Stimulated activated CD8-positive, alpha-beta memory T cell treated with anti-CD3 and anti-CD28 coated beads, Interleukin-12 subunit alpha, Interleukin-12 subunit beta, amount 100 ng/mL, for 24 hours (primary cell): ENCODE measurements around the gene THRB.
"Not testable (repeated sequence)": the region's sequence is repeated elsewhere in the genome, so short reads cannot be mapped to it uniquely, and the experiment has no call there.

Experiments used
- DNase-seq: peaks from one replicate; pipeline ENCODE4 v3.0.0-alpha.2; 2020; ENCODE audit errors: extremely low read depth

THRB gene

DNA sequence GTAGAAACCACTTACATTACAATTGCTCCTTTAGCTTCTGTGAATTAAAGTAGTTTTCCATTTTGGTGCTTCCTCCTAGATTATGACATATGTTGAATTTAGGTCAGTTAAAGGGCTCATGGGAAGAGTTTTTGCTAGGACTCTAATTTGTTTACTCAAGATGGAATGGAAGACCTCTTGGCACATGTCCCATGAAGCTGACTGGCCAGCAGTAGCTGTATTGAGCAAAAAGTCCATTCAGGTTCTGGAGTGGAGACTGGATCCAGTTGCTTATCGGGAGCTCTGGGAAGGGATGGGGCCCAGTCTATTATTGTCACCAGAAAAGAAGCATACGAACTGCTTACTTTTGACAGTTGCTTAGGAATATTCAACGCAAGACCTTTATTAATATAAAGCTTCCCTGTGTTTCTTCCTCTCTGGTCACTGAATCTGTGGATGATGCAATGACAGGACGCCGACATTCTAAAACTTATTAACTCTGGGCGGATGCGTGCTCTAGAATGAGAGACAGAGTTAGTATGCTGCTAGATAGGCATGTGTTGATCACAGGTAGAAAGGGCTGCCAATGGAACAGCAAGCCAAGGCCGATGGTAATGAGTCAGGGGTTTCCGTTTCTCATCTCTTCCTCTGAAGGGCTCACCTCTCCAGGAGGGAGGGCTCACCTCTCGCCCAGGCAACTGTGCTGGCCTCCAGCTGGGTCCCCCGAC lies 393.8 kb downstream of the THRB start:
- DNase-seq, result no peak

DNA sequence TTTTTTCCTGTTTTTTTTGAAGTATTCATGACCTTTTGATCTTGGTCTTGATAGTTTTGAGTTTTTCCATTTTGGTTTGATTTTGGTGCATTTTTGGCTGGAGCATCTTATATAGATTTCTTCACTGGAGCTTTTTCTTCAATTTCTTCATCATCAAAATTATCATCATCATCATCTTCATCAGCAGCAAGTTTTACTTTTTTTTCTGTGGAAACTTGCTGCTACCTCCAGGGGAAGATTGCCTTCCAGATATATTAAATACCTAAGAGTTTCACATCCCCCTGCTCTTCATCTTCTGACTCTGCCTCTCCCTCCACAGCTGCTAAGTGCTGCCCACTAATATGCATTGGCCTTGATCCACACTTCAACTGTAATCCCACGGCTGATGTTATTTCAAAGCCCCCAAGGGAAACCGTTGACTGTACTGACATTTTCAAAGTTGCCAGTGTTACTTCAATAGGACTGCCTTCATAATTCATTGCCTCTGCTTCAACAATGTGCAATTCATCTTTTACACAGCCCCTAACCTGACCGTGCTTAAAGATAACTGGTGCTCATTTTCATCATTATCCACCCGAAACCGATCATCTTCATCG lies 397.9 kb downstream of the THRB start:
- DNase-seq, result no peak

DNA sequence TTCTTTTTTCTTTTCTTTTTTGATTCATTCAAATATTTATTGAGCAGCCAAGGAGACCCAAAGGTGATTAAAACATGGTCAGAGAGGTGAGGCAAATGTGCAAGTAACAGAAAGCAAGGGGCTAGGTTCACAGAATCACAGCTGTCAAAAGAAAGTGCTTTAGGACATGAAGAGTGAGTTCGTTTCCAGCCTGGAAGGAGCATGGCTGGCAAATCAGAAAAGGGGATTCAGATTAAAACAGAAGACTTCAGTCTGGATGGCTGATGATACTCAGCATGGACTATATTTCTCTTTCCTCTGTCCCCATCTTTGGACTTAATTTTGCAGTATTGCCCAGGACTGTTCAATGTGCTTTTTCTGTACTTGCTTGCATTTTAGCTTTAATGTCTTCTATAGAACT lies 398.4 kb downstream of the THRB start:
- DNase-seq, result no peak

DNA sequence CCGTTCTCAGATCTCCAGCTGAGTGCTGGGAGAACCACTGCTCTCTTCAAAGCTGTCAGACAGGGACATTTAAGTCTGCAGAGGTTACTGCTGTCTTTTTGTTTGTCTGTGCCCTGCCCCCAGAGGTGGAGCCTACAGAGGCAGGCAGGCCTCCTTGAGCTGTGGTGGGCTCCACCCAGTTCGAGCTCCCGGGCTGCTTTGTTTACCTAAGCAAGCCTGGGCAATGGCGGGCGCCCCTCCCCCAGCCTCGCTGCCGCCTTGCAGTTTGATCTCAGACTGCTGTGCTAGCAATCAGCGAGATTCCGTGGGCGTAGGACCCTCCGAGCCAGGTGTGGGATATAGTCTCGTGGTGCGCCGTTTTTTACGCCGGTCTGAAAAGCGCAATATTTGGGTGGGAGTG lies 399.8 kb downstream of the THRB start:
- not testable (repeated sequence) for DNase-seq

DNA sequence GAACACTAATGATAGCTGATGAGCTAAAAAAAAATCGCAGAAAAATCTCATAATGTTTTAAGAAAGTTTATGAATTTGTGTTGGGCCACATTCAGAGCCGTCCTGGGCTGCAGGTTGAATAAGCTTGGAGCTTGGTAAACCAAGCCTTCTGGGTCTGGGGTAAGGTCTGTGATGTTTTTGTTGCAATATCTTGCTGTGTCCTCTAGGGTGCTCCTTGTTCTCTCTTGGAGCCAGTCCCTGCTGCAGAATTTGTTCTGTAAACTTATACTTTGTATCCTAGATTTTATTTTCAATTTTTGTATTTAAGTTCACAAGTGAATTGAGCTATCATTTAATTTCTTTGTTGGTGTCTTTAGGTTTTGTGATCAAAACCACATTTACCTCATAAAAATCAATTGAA lies 405.9 kb downstream of the THRB start:
- DNase-seq, result no peak

DNA sequence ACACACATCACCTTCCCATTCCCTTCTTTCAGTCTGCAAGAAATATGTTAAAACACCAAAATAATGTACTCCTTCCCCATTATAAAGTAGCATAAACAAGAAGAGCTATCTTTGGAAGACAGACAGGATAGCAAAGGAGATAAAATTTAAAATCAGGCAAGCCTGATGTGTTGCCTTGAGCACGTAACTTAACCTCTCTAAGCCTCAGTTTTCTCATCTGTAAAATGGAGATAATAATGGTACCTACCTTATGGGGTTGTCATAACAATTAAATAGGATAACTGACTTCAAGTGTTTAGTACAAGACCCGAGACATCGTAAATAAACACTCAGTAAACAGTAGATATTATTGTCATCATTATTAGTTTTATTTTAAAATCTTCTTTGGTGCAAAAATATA lies 407.2 kb downstream of the THRB start:
- no peak for DNase-seq

DNA sequence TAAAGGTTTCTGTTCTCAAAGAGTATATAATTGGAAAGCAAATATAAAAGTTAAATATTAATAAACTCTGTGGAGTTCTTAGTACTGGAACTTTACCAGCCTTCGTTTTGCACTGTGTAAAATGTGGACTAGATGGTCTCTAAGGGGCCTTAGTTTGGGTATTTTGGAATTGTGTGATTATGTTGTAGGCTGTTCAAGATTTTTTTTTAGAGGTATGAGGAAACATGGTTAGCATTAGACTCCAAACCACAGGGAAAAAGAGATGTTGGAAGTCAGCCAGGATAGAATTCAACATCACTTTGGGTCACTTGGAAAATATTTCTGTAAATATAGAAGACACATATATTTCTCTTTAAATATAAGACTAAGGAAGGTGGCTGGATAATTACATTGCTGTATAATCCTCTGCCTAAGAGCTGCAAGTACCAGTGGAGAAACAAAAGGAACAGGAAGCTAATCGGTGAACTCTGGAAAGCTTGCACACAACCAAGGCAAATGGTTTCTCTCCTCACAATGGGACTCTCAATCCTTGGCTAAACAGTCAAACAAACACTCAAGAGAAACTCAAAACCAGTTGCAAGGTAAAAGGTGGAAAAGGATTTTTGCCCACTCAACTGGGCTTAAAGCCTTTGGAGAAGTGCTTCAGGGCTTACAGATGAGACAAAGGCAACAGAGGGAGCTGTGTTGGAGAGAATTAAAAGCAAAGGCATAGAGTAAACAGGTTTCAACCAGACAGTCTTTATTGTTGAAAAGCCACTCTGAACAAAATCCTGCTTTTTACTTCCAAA lies 407.8 kb downstream of the THRB start:
- no peak for DNase-seq

DNA sequence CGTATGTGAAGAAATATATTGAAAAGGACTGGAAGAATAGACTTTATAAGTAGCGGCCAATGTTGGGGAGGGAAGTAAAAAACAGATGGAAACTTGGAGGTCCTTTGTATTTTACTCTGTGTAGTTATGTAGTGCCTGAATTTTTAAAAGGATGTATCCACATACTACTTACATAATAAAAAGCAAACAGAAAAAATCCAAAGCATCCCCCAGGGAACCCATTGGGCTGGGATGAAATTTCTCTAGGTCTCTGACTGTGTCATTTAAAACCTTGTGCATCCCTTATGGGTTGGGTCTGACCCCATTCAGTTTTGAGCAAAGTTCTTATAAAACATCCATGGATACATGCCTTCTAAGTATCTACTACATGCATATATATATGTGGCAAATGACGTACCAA lies 408.4 kb downstream of the THRB start:
- no peak for DNase-seq

DNA sequence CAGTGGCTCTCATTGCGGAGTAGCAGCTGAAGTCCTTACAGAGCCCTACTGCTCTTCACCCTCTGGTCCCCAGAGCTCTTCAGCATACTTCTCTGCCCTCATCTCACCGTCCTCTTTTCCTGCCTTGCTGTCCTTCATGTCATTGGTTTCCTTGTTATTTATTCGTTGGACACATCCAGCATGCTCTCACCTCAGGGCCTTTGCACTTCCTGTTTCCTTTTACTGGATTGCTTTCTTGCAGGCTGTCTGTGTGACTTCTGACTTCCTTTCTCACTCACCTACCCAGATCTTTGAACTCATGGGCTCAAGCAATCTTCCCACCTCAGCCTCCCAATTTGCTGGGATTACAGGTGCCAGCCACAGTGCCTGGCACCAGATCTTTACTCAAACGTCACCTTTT lies 422.5 kb downstream of the THRB start:
- no peak for DNase-seq

DNA sequence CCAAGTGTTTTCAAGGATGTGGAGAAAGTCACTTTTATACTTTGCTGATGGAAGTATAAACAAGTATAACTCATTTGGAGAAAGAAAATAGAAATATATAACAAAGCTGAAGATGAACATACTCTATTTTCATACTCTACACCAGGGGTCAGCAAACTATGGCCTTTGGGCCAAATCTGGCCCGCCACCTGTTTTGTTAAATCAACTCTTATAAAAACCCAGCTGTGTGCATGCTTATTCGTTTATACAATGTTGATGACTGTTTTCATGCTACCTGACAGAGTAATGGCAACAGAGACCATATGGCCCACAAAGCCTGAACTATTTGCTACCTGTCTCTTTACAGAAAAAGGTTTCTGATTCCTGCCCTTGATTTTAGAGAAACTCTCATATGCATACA lies 425.6 kb downstream of the THRB start:
- no peak for DNase-seq

DNA sequence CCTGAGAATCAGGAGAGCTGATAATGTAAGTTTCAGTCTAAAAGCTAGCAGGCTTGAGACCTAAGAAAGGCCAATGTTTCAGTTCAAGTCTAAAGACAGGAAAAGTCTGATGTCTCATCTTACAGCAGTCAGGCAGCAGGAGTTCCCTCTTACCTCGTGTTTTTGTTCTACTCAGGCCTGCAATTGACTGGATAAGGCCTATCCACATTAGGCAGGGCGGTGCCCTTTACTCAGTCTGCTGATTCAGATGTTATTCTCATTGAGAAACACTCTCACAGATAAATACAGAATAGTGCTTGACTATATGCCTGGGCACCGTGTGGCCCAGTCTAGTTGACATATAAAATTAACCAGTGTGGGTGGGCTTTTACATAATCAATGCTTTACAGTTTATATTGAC lies 427.2 kb downstream of the THRB start:
- no peak for DNase-seq
